B cell (primary cell): ENCODE data around the gene BORCS8. TPM values are rescaled to one million over a fixed set of nuclear protein-coding genes. Genes with fewer than 3 reads are reported as not detected.

Experiments
- ATAC-seq: fragments of 200-7000 bp; cut with Tn5 transposase; one replicate; pipeline ENCODE4 v1.10.0; 2021; ENCODE audit warnings: low read depth, mild to moderate bottlenecking, moderate number of reproducible peaks, moderate library complexity
- CTCF ChIA-PET: fragments of 350-600 bp; sonication (Branson Sonifier 250); formaldehyde crosslinking; loops from one replicate; lab custom pipeline; 2021; ENCODE audit warnings: antibody characterized with exemption, inconsistent platforms; lab: Charles Lee
- POLR2A ChIA-PET: fragments of 350-600 bp; sonication (Branson Sonifier 250); formaldehyde crosslinking; loops from one replicate; lab custom pipeline; 2021; ENCODE audit warnings: antibody characterized with exemption; lab: Charles Lee
- DNase-seq: peaks from one replicate; pipeline ENCODE4 v3.0.0; 2013
- H2AFZ ChIP-seq: 2 replicates; pipeline ENCODE4 v1.6.1; 2012; ENCODE audit warnings: mild to moderate bottlenecking, low read depth, low read length; ENCODE audit not compliant: insufficient read depth, poor library complexity, severe bottlenecking
- H3K27ac ChIP-seq, 2 donors: 1 replicate in 1 of 2; 2 replicates in 1 of 2; pipeline ENCODE4 v1.5.1; 2012 to 2013; ENCODE audit warnings: low read length in 2 of 2, mild to moderate bottlenecking in 2 of 2, moderate library complexity in 1 of 2
- H3K27me3 ChIP-seq, 4 experiments: fragments of 200-600 bp in 1 of 4; sonication (generic) in 1 of 4; replicated peaks in 1 of 4; 1 replicate in 2 of 4; 2 replicates in 2 of 4; pipeline versions ENCODE4 v1.6.1 to v1.7.0; 2013 to 2016; ENCODE audit warnings: low read length in 3 of 4, mild to moderate bottlenecking in 2 of 4, mixed read lengths in 1 of 4, moderate library complexity in 1 of 4; ENCODE audit not compliant: insufficient read depth in 4 of 4, control insufficient read depth in 3 of 4; ENCODE audit errors: control extremely low read depth in 1 of 4
- H3K36me3 ChIP-seq, 2 experiments: replicated peaks in 1 of 2; 1 replicate in 1 of 2; 2 replicates in 1 of 2; pipeline versions ENCODE4 v1.6.1 to v1.7.1; 2013; ENCODE audit warnings: low read length in 1 of 2; ENCODE audit not compliant: insufficient read depth in 2 of 2, control insufficient read depth in 1 of 2; ENCODE audit errors: control extremely low read depth in 1 of 2, extremely low read depth in 1 of 2
- H3K4me1 ChIP-seq, 2 donors: fragments of 200-600 bp in 1 of 2; sonication (generic) in 1 of 2; 1 replicate in 1 of 2; 2 replicates in 1 of 2; pipeline versions ENCODE4 v1.5.1 to v1.6.1; 2013 to 2017; ENCODE audit warnings: low read length in 2 of 2; ENCODE audit not compliant: control insufficient read depth in 2 of 2, insufficient read depth in 2 of 2
- H3K4me2 ChIP-seq: replicated peaks from 2 replicates; pipeline ENCODE3; 2012; ENCODE audit warnings: mild to moderate bottlenecking, low read depth, low read length; ENCODE audit not compliant: poor library complexity, severe bottlenecking
- H3K4me3 ChIP-seq, 5 experiments: fragments of 200-600 bp in 1 of 5; sonication (generic) in 1 of 5; 1 replicate in 3 of 5; 2 replicates in 2 of 5; pipeline versions ENCODE4 v1.5.1 to v1.7.0; 2011 to 2016; ENCODE audit warnings: low read length in 4 of 5, mild to moderate bottlenecking in 4 of 5, low read depth in 2 of 5, control low read depth in 1 of 5, moderate library complexity in 1 of 5; ENCODE audit not compliant: insufficient read depth in 1 of 5; ENCODE audit errors: control extremely low read depth in 1 of 5, extremely low read depth in 1 of 5
- H3K79me2 ChIP-seq: fragments of 200-600 bp; sonication (generic); one replicate; pipeline ENCODE4 v1.6.0; 2016; ENCODE audit warnings: low read length; ENCODE audit not compliant: control insufficient read depth, insufficient read depth
- H3K9ac ChIP-seq: fragments of 200-600 bp; sonication (generic); 2 replicates; pipeline ENCODE4 v1.6.1; 2017; ENCODE audit warnings: mild to moderate bottlenecking, low read length, moderate library complexity
- H3K9me3 ChIP-seq, 3 donors: one replicate each; pipeline versions ENCODE4 v1.6.1 to v1.7.1; 2013; ENCODE audit warnings: low read length in 2 of 3; ENCODE audit not compliant: control insufficient read depth in 2 of 3, insufficient read depth in 1 of 3; ENCODE audit errors: control extremely low read depth in 1 of 3
- H4K20me1 ChIP-seq: 2 replicates; pipeline ENCODE4 v1.6.0; 2012; ENCODE audit warnings: mild to moderate bottlenecking, low read length; ENCODE audit not compliant: insufficient read depth, control insufficient read depth, poor library complexity, severe bottlenecking
- H3K27ac Mint-ChIP-seq: one replicate; pipeline ENCODE4 v1.8.0; 2021; ENCODE audit warnings: mixed read lengths
- H3K27me3 Mint-ChIP-seq: one replicate; pipeline ENCODE4 v1.8.0; 2021; ENCODE audit warnings: mixed read lengths
- H3K4me1 Mint-ChIP-seq: one replicate; pipeline ENCODE4 v1.8.0; 2021; ENCODE audit warnings: mixed read lengths
- H3K4me3 Mint-ChIP-seq: one replicate; pipeline ENCODE4 v1.8.0; 2021; ENCODE audit warnings: mixed read lengths
- H3K9me3 Mint-ChIP-seq: one replicate; pipeline ENCODE4 v1.8.0; 2022; ENCODE audit warnings: mixed read lengths; ENCODE audit not compliant: insufficient read depth
- EZH2 ChIP-seq: IDR thresholded peaks from 2 replicates; pipeline ENCODE4 v1.6.1; 2012; ENCODE audit warnings: borderline replicate concordance, low read depth, mild to moderate bottlenecking, moderate library complexity, low read length; ENCODE audit not compliant: insufficient read depth, poor library complexity, severe bottlenecking
- WGBS: methylation state at CpG from one replicate; pipeline ENCODE4 v1.1.5; 2013; ENCODE audit warnings: missing lambda C conversion rate; ENCODE audit not compliant: insufficient coverage; 5-methylcytosine and 5-hydroxymethylcytosine counted together
- intact Hi-C: fragments of 100-400 bp; cut with micrococcal nuclease; formaldehyde crosslinking; loops from one replicate; pipeline ENCODE4 v1.10.0; 2022
- polyA plus RNA-seq: library from polyadenylated mRNA; depleted of rRNA; stranded (reverse); fragments of >200 nt; gene quantifications from 2 replicates; pipeline ENCODE4 v1.2.3, GENCODE V29; 2012
- total RNA-seq, 2 donors: library from RNA; stranded (reverse); fragments of 120-200 nt in 1 of 2; gene quantifications; 1 replicate in 1 of 2; 2 replicates in 1 of 2; pipeline versions ENCODE4 v1.2.3 to v1.2.4, GENCODE V29; 2013 to 2022
- TF ChIP-seq, protein P1 (sequence below): fragments of 200-600 bp; IDR thresholded peaks from one replicate; pipeline ENCODE4 v1.8.0; 2022; ENCODE audit warnings: antibody characterized with exemption, mild to moderate bottlenecking

The BORCS8 gene
- total and polyA plus RNA-seq, 2 donors (not counting 1 experiment from before 2014, with no cell fraction given) = 37.6 to 63.1 TPM

GRCh38 chr19:19171821-19172532 is 20.0 kb downstream of the BORCS8 start:
- CTCF ChIA-PET = interaction anchor here (4.5 to 13.6 kb wide), 2 partner anchors 16 to 27 kb away, joined by 63 to 285 read pairs; no protein-coding TSS in a partner anchor
- intact Hi-C loops = no loop called here
- POLR2A ChIA-PET = interaction anchor here (0.6 kb wide), 1 partner anchor 28 kb away, joined by 4 read pairs; no protein-coding TSS in a partner anchor
- Histone ChIP-seq H4K20me1 (no peaks in the 10 kb centered on the region), H3K9me3 (peaks cover 0 to 11% (median 0%) of the 10 kb centered on the region in 3 donors), H3K36me3 (peaks cover 0 to 7% of the 10 kb centered on the region in 2 experiments), H3K27ac (no peak overlapping the region), H3K27me3 (peaks cover 0 to 18% (median 2%) of the 10 kb centered on the region in 4 experiments), H3K4me2 (no peak overlapping the region), H3K9ac (no peak overlapping the region), H3K4me1 (peaks cover 13 to 21% of the 10 kb centered on the region in 2 donors), H2AFZ (no peak overlapping the region), H3K4me3 (no peak overlapping the region), H3K79me2 (no peaks in the 10 kb centered on the region)
- no peak overlapping the region for H3K4me3 Mint-ChIP-seq
- ATAC-seq (no peak), DNase-seq (no peak)
- H3K9me3 Mint-ChIP-seq = no peaks in the 10 kb centered on the region
- 77% methylated on average over 8 of the region's 8 CpGs for WGBS
- no peak overlapping the region for H3K27ac Mint-ChIP-seq
- TF ChIP-seq, protein P1, sequence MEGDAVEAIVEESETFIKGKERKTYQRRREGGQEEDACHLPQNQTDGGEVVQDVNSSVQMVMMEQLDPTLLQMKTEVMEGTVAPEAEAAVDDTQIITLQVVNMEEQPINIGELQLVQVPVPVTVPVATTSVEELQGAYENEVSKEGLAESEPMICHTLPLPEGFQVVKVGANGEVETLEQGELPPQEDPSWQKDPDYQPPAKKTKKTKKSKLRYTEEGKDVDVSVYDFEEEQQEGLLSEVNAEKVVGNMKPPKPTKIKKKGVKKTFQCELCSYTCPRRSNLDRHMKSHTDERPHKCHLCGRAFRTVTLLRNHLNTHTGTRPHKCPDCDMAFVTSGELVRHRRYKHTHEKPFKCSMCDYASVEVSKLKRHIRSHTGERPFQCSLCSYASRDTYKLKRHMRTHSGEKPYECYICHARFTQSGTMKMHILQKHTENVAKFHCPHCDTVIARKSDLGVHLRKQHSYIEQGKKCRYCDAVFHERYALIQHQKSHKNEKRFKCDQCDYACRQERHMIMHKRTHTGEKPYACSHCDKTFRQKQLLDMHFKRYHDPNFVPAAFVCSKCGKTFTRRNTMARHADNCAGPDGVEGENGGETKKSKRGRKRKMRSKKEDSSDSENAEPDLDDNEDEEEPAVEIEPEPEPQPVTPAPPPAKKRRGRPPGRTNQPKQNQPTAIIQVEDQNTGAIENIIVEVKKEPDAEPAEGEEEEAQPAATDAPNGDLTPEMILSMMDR = no peak
- no peak for TF ChIP-seq EZH2
- H3K4me1 Mint-ChIP-seq = peaks cover 30% of the 10 kb centered on the region
- H3K27me3 Mint-ChIP-seq = peaks cover 8% of the 10 kb centered on the region
